Nephron progenitor cell (in vitro differentiated cells): Measurements from ENCODE around the gene TMEM132A.

Experiments
- DNase-seq: peaks from one replicate; pipeline ENCODE4 v3.0.0; 2021
- H3K27ac Mint-ChIP-seq: 2 replicates; pipeline ENCODE4 v1.8.0; 2021; ENCODE audit warnings: mild to moderate bottlenecking, moderate library complexity, mixed read lengths
- H3K27me3 Mint-ChIP-seq: 2 replicates; pipeline ENCODE4 v1.8.0; 2021; ENCODE audit warnings: mild to moderate bottlenecking, low read depth, mixed read lengths; ENCODE audit not compliant: poor library complexity
- H3K36me3 Mint-ChIP-seq: 2 replicates; pipeline ENCODE4 v1.8.0; 2021; ENCODE audit warnings: low read depth, mixed read lengths
- H3K4me1 Mint-ChIP-seq: 2 replicates; pipeline ENCODE4 v1.8.0; 2021; ENCODE audit warnings: mixed read lengths
- H3K4me3 Mint-ChIP-seq: 2 replicates; pipeline ENCODE4 v1.8.0; 2021; ENCODE audit warnings: mild to moderate bottlenecking, moderate library complexity, mixed read lengths
- H3K9me3 Mint-ChIP-seq: 2 replicates; pipeline ENCODE4 v1.8.0; 2021; ENCODE audit warnings: mild to moderate bottlenecking, moderate library complexity, mixed read lengths
- TF ChIP-seq, protein P1 (sequence below): fragments of 200-600 bp; sonication (generic); IDR thresholded peaks from 2 replicates; pipeline ENCODE4 v1.5.0; 2021; ENCODE audit warnings: antibody characterized with exemption

The TMEM132A gene

DNA sequence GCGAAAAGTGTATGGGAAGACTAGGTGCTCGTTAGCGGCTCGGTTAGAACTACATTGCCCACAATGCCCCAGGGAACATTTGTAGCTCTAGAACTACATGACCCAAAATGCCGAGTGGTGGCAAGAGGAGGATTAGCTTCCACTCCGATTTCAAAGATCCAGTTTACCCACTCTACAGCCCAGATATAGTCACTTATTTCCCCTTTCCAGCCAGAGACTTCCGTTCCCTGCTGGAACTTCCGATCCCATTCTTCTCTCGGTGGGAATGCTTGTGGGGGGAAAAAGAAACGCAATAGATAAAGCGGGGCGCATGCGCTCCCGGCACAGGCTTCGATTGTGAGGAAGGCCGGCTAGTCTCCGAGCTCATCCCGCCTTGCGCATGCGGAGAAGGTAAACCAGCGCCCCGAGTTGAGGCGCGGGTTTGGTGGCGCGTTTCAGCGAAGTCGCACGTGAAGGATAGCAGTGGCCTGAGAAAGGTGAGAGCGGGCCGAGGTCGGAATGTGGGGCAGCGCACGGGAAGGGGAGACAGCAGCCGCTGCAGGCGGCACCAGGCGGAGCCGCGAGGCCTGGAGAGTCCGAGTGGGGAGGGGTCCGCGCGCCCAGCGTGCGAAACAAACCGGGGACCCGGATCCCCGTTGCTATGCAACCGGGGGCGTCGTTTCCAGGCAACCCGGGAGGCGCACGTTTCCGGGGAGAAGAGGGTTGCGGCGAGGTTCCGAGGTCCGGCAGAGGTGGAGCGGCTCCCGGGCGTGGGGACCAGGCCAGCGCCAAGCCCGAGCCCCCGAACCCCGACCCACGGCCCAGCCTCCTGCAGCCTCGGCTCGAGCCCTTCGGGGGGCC, 10.2 kb upstream of the TMEM132A start, which contains the start of gene TMEM109:
TMEM109 (plus strand) TSS at position 366 of the 840 bp plus-strand sequence. CDS start 5,536 bp downstream, outside the sequence.
- peaks cover 17% of the 10 kb centered on the region for H3K9me3 Mint-ChIP-seq

DNA sequence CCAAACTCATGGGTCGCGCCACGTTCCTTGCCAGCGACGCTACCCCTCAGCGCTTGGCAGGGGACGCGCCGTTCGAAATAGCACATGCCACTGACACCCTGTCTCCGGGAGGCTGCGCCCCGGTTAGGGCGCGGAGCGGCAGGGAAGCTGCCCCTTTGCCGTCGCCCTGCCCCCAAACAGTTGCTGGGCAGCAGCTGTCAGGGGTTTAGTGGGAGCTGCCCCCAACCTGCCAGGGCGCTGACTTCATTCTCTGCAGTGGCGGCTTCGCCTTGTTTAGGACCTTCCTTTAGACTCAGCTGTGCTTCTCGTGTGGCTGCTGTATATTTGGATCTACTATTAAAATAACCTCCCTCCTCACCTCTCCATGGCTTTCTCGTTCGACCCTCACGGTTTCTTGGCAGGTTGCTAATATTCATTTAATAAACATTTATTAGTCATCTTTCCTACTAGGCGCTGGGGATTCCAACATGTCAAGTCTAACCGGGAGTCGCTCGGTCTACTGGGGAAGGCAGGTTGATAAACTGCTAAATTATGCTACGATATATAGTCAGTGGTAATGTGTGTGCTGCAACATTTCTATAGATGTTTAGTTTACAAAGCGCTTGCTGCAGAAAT, 9.5 kb upstream of the TMEM132A start:
- DNase-seq: no peak
- Mint-ChIP-seq H3K27me3 (peaks cover 9% of the 10 kb centered on the region), H3K27ac (peak overlapping the region; percentile 53), H3K4me1 (peaks cover 67% of the 10 kb centered on the region), H3K4me3 (peak overlapping the region; percentile 91), H3K36me3 (peaks cover 14% of the 10 kb centered on the region), H3K9me3 (peaks cover 10% of the 10 kb centered on the region)
- TF ChIP-seq, protein P1, sequence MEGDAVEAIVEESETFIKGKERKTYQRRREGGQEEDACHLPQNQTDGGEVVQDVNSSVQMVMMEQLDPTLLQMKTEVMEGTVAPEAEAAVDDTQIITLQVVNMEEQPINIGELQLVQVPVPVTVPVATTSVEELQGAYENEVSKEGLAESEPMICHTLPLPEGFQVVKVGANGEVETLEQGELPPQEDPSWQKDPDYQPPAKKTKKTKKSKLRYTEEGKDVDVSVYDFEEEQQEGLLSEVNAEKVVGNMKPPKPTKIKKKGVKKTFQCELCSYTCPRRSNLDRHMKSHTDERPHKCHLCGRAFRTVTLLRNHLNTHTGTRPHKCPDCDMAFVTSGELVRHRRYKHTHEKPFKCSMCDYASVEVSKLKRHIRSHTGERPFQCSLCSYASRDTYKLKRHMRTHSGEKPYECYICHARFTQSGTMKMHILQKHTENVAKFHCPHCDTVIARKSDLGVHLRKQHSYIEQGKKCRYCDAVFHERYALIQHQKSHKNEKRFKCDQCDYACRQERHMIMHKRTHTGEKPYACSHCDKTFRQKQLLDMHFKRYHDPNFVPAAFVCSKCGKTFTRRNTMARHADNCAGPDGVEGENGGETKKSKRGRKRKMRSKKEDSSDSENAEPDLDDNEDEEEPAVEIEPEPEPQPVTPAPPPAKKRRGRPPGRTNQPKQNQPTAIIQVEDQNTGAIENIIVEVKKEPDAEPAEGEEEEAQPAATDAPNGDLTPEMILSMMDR: no peak

More for the DNA sequence above, 10.2 kb upstream of the TMEM132A start, which contains the start of gene TMEM109:
- H3K4me1 Mint-ChIP-seq: peaks cover 67% of the 10 kb centered on the region
- peak; percentile 89 for DNase-seq
- peak within 1 kb of the TSS; percentile 93 for H3K4me3 Mint-ChIP-seq
- peak within 1 kb of the TSS; percentile 96 for H3K27ac Mint-ChIP-seq
- TF ChIP-seq, protein P1: no peak
- H3K27me3 Mint-ChIP-seq: peaks cover 17% of the 10 kb centered on the region
- H3K36me3 Mint-ChIP-seq: peaks cover 8% of the 10 kb centered on the region

DNA sequence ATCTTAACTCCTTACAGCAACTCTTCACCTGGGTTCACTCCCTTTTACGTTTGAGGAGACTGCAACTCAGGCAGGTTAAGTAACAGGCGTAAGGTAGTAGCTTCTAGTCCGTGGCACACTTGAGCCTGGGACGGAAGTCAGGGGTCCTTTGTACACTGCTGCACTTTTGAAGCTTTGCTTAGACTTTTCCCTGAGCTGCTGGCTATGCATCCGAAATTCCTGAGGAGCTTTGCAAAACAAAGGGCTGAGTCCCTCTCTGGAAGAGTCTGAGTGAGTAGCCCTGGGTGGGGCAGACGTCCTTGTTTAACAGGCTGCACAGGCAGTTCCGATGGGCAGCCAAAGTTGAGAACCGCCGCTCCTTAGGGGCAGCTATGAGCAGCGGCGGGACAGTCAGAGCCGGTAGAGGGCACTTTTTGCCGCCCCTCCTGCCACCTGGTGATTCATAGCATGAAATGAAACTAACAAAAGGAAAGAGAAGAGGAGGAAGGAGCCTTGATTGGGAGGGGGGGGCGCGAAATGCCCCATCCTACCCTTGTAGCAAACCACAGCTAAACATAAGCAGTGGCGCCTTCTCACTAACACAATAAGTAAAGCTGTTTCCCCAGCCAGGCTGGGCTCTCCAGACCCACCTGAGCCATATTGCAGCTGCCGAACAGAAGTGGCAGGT, 8.9 kb upstream of the TMEM132A start:
- no peak overlapping the region for H3K27ac Mint-ChIP-seq
- peaks cover 5% of the 10 kb centered on the region for H3K27me3 Mint-ChIP-seq
- H3K4me1 Mint-ChIP-seq: peaks cover 69% of the 10 kb centered on the region
- peaks cover 20% of the 10 kb centered on the region for H3K36me3 Mint-ChIP-seq
- TF ChIP-seq, protein P1: no peak
- DNase-seq: peak; percentile 57
- peak overlapping the region; percentile 91 for H3K4me3 Mint-ChIP-seq
- H3K9me3 Mint-ChIP-seq: peaks cover 3% of the 10 kb centered on the region

DNA sequence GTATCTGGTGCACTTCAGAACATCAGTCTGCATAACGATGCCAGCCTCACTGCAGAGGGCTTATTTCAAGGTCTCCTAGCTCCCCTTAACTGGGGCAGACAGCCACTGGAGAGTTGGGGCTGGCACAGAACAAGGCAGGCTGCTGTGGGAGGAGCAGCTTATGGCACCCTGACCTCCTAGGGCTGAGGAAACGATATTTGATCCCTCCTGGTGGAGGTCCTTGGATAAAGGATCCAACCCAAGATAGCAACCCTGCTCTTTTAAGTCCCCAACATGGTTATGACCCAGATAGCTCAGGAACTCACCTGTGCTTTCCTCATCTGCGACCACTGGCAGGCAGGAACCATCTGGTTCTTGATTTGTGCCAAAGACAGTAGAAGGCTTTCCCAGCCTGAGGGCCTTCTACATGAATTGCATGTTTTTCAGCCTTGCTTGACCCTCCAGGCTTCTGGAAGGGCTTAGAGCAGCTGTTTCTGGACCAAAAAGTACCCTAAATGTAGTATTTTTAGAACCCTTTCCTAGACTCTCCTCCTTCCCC, 7.5 kb upstream of the TMEM132A start:
- TF ChIP-seq, protein P1: no peak
- no peaks in the 10 kb centered on the region for H3K9me3 Mint-ChIP-seq
- H3K4me1 Mint-ChIP-seq: peaks cover 71% of the 10 kb centered on the region
- no peak for DNase-seq
- H3K4me3 Mint-ChIP-seq: peak overlapping the region; percentile 38
- peaks cover 4% of the 10 kb centered on the region for H3K27me3 Mint-ChIP-seq
- no peak overlapping the region for H3K27ac Mint-ChIP-seq
- peaks cover 32% of the 10 kb centered on the region for H3K36me3 Mint-ChIP-seq

DNA sequence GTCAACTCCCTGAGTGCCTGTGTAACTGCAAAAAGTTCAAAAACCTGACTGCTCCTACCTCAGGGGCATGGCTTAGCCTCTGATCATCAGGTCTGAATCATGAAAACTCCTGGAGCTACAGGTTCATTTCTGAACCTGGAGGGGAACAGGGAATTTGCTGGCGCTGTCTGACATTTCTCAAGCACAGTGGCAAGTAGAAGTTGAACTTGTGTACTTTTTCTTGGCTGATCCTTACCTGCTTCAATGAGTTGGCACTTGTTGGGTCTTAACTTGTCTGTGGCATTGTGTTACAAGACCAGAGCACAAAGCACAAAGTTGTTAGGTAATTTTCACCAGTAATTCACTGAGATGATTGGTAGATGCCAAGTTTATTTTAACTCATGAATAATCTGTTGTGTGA, 7.0 kb upstream of the TMEM132A start:
- peaks cover 5% of the 10 kb centered on the region for H3K27me3 Mint-ChIP-seq
- no peak overlapping the region for H3K27ac Mint-ChIP-seq
- no peak for DNase-seq
- TF ChIP-seq, protein P1: no peak
- peaks cover 71% of the 10 kb centered on the region for H3K4me1 Mint-ChIP-seq
- no peaks in the 10 kb centered on the region for H3K9me3 Mint-ChIP-seq
- peaks cover 35% of the 10 kb centered on the region for H3K36me3 Mint-ChIP-seq
- H3K4me3 Mint-ChIP-seq: no peak overlapping the region
